RWPE1 (cell line): ENCODE results near the gene AKR1D1.

ENCODE experiments used
- CTCF ChIA-PET: fragments of 350-600 bp; sonication (Branson Sonifier 250); formaldehyde crosslinking; extraction: SDS; loops from one replicate; lab custom pipeline; 2021; lab: Yijun Ruan, JAX
- POLR2A ChIA-PET: fragments of 400-600 bp; formaldehyde crosslinking; extraction: SDS; loops from one replicate; lab custom pipeline; 2020; ENCODE audit warnings: antibody characterized with exemption; ENCODE audit not compliant: low non-redundant PET; lab: Yijun Ruan, JAX
- DNase-seq: peaks from one replicate; pipeline ENCODE4 v3.0.0; 2012; ENCODE audit warnings: low spot score
- H3K27ac ChIP-seq: fragments of 450-650 bp; 2 replicates; pipeline ENCODE4 v1.5.1; 2017
- TF ChIP-seq, protein P1 (sequence below): fragments of 450-650 bp; conservative IDR thresholded peaks from 2 replicates; pipeline ENCODE4 v1.5.1; 2017; ENCODE audit warnings: low read depth, mild to moderate bottlenecking

Gene AKR1D1

DNA sequence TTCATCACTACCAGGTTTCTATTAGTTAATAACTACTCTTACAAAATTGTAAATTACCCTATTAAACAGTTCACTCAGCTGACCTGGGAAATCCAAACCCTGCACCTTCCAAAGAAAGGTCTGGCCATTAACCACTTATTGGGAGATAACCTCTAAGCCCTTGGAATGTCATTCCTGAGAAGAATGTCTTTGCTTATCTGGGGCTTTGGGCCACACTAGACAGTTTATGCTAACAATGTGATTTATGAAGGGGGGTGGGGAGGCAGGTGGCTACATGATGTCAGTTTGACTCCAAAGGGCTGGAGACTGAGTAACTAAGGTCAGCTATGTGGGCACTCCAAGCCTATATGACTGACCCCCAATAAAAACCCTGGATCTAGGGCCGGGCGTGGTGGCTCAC, 50.7 kb downstream of the AKR1D1 start:
- no peak for DNase-seq
- no peak overlapping the region for H3K27ac ChIP-seq
- CTCF ChIA-PET, result no interaction called here
- TF ChIP-seq, protein P1, sequence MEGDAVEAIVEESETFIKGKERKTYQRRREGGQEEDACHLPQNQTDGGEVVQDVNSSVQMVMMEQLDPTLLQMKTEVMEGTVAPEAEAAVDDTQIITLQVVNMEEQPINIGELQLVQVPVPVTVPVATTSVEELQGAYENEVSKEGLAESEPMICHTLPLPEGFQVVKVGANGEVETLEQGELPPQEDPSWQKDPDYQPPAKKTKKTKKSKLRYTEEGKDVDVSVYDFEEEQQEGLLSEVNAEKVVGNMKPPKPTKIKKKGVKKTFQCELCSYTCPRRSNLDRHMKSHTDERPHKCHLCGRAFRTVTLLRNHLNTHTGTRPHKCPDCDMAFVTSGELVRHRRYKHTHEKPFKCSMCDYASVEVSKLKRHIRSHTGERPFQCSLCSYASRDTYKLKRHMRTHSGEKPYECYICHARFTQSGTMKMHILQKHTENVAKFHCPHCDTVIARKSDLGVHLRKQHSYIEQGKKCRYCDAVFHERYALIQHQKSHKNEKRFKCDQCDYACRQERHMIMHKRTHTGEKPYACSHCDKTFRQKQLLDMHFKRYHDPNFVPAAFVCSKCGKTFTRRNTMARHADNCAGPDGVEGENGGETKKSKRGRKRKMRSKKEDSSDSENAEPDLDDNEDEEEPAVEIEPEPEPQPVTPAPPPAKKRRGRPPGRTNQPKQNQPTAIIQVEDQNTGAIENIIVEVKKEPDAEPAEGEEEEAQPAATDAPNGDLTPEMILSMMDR, result no peak
- POLR2A ChIA-PET, result no interaction called here

DNA sequence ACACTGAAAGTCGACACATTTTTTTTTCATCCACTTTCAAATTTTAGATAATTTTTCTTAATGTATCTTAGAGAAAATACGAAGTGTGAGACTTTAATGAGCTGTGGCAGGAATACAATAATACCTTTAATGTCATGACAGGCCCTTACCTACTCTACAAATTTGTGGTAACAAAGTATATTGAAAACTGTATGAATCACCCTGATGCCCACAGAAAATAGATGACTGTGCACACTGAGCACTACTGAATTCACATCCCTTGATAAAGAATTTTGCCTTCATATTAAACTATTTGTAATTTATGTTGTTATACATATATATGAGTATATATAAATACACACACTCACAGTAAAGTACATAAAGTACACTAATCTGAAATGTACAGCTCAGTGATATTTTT, 51.7 kb downstream of the AKR1D1 start:
- ChIA-PET POLR2A (no interaction called here), CTCF (no interaction called here)
- H3K27ac ChIP-seq, result no peak overlapping the region
- DNase-seq, result peak; percentile 3
- TF ChIP-seq, protein P1, result no peak

DNA sequence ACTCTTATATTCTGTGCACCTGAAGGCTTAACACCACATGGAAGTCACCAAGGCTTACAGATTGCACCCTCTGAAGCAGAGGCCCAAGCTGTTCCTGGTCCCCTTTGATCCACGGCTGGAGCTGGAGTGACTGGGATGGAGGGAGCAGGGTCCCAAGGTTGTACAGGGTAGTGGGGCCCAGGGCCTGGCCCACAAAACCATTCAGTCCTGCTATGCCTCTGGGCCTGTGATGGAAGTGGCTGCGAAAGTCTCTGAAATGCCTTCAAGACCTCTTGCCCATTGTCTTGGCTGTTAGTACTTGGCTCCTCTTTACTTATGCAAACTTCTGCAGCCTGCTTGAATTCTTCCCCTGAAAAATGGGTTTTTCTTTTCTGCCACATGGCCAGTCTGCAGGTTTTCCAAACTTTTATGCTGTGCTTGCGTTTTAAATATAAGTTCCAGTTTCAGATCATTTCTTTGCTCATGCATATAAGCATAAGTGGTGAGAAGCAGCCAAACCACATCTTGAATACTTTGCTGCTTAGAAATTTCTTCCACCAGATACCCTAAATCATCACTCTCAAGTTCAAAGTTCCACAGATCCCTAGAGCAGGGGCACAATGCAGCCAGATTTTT, 53.4 kb downstream of the AKR1D1 start:
- TF ChIP-seq, protein P1, result no peak
- ChIA-PET CTCF (no interaction called here), POLR2A (no interaction called here)
- no peak for DNase-seq
- H3K27ac ChIP-seq, result no peak overlapping the region

DNA sequence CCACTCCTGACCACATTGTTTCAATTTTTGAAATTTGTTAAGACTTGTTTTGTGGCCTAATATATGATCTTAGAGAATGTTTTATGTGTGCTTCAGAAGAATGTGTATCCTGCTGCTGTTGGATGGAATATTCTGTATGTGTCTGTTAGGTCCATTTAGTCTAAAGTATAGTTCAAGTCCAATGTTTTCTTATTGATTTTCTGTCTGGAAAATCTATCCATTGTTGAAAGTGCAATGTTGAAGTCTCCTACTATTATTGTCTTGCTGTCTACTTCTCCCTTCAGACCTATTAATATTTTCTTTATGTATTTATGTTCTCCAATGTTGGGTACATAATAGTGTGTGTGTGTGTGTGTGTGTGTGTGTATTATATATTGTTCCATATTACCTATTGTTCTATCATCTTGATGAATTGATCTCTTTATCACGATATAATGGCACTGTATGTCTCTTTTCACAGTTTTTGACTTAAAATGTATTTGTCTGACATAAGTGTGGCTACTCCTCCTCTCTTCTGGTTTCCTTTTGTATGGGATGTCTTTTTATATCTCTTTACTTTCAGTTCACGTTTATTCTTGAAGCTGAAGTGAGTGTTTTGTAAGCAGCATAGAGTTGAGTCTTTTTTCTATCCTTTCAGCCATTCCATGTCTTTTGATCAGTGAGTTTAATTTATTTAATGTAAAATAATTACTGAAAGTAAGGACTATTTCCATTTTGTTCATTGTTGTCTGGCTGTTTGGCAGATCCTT, 61.3 kb downstream of the AKR1D1 start:
- POLR2A ChIA-PET, result no interaction called here
- CTCF ChIA-PET, result no interaction called here
- H3K27ac ChIP-seq, result no peak overlapping the region
- TF ChIP-seq, protein P1, result no peak
- DNase-seq, result no peak

DNA sequence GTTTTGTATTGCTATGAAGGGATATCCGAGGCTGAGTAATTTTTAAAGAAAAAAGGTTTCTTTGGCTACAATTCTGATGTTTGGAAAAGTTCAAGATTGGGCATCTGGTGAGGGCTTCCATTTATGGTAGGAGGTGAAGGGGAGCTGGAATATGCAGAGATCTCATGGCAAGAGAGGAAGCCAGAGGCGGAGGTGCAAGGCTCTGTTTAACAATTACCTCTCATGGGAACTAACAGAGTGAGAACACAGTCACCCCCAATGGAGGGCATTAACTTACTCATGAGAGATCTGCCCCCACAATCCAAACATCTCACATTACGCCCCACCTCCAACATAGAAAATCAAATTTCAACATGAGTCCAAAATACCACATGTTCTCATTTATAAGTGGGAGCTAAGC, 62.0 kb downstream of the AKR1D1 start:
- H3K27ac ChIP-seq, result no peak overlapping the region
- CTCF ChIA-PET, result no interaction called here
- no peak for DNase-seq
- POLR2A ChIA-PET, result no interaction called here
- TF ChIP-seq, protein P1, result no peak

DNA sequence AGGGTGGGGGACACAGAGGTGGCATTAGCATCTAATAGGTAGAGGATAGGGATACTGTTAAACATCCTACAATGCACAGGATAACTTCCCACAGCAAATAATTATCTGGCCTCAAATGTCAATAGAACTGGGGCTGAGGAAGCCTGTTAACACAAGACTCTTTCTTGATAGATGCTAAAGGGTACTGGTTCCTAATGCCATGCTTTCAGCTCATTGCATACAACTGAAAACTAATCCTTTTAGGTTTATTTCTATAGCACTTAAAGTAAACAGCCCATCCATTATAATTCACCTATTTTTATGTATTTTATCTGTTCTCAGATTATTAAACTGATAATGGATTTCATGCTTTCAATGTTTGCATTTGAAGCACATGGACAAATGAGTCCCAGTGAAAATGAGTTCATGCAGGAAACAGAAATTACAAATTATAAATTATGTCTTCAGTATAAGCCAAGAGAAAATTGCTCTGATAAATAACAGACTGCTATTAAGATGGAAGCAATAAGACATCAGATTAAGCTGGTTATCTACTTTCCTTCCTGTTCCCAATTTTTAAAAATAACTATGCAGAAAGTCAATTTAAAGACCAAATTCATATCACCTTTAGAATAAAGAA, 66.4 kb downstream of the AKR1D1 start:
- CTCF ChIA-PET, result no interaction called here

More for the DNA sequence above, 66.4 kb downstream of the AKR1D1 start:
- no peak for DNase-seq
- TF ChIP-seq, protein P1, result no peak
- H3K27ac ChIP-seq, result no peak overlapping the region
- POLR2A ChIA-PET, result no interaction called here
